MM.1S (cell line): ENCODE data around the gene PLEKHM3.

Source experiments
- DNase-seq: peaks from one replicate; pipeline ENCODE4 v3.0.0-alpha.2; 2015
- H2AFZ ChIP-seq: fragments of 300-600 bp; sonication (generic); 2 replicates; pipeline ENCODE4 v1.6.0; 2016; ENCODE audit warnings: antibody characterized with exemption, low read length
- H3F3A ChIP-seq: fragments of 300-600 bp; sonication (generic); 2 replicates; pipeline ENCODE4 v1.6.1; 2016; ENCODE audit warnings: mild to moderate bottlenecking, antibody characterized with exemption, low read length, moderate library complexity, mixed read lengths; ENCODE audit not compliant: insufficient read depth
- H3K27ac ChIP-seq: fragments of 300-600 bp; sonication (generic); 2 replicates; pipeline ENCODE4 v1.5.1; 2016; ENCODE audit warnings: mild to moderate bottlenecking, low read length
- H3K27me3 ChIP-seq: fragments of 300-600 bp; sonication (generic); replicated peaks from 2 replicates; pipeline ENCODE4 v1.6.0; 2016; ENCODE audit warnings: low read length; ENCODE audit not compliant: insufficient read depth
- H3K36me3 ChIP-seq: fragments of 300-600 bp; sonication (generic); replicated peaks from 2 replicates; pipeline ENCODE4 v1.6.1; 2016; ENCODE audit warnings: mild to moderate bottlenecking, low read length, mixed read lengths; ENCODE audit not compliant: insufficient read depth
- H3K4me1 ChIP-seq: fragments of 300-600 bp; sonication (generic); 2 replicates; pipeline ENCODE4 v1.6.1; 2016; ENCODE audit warnings: low read length, mixed read lengths
- H3K4me2 ChIP-seq: fragments of 300-600 bp; sonication (generic); 2 replicates; pipeline ENCODE4 v1.6.0; 2016; ENCODE audit warnings: low read depth, low read length
- H3K4me3 ChIP-seq: fragments of 300-600 bp; sonication (generic); 2 replicates; pipeline ENCODE4 v1.5.1; 2016; ENCODE audit warnings: low read length, mixed read lengths
- H3K79me2 ChIP-seq: fragments of 300-600 bp; sonication (generic); 2 replicates; pipeline ENCODE4 v1.6.1; 2016; ENCODE audit warnings: mixed run types, low read length, mixed read lengths
- H3K9ac ChIP-seq: fragments of 300-600 bp; sonication (generic); 2 replicates; pipeline ENCODE4 v1.6.1; 2016; ENCODE audit warnings: low read length, mixed read lengths
- H3K9me2 ChIP-seq: fragments of 300-600 bp; sonication (generic); replicated peaks from 2 replicates; pipeline ENCODE4 v1.6.1; 2016; ENCODE audit warnings: mild to moderate bottlenecking, low read length, mixed read lengths; ENCODE audit not compliant: insufficient read depth
- H3K9me3 ChIP-seq: fragments of 300-600 bp; sonication (generic); replicated peaks from 2 replicates; pipeline ENCODE4 v1.6.1; 2016; ENCODE audit warnings: mild to moderate bottlenecking, low read length, mixed read lengths; ENCODE audit not compliant: insufficient read depth
- H4K20me1 ChIP-seq: fragments of 300-600 bp; sonication (generic); 2 replicates; pipeline ENCODE4 v1.6.1; 2016; ENCODE audit warnings: mild to moderate bottlenecking, low read length, moderate library complexity, mixed read lengths; ENCODE audit not compliant: insufficient read depth
- CTCF ChIP-seq: fragments of 300-600 bp; sonication (generic); IDR thresholded peaks from 2 replicates; pipeline ENCODE4 v1.5.1; 2016; ENCODE audit warnings: antibody characterized with exemption, low read length, mixed read lengths
- EZH2 ChIP-seq: fragments of 300-600 bp; sonication (generic); optimal IDR thresholded peaks from 2 replicates; pipeline ENCODE3; 2017; ENCODE audit warnings: low read depth, mild to moderate bottlenecking, antibody characterized with exemption, low read length, mixed read lengths
- EZH2phosphoT487 ChIP-seq: fragments of 300-600 bp; sonication (generic); IDR thresholded peaks from 2 replicates; pipeline ENCODE4 v1.6.1; 2018; ENCODE audit warnings: antibody characterized with exemption, low read length

Gene PLEKHM3

GRCh38 chr2:207782238-207783030 is 242.9 kb downstream of the PLEKHM3 start:
- no peaks in the 10 kb centered on the region for H3K27me3 ChIP-seq
- no peak for TF ChIP-seq EZH2
- TF ChIP-seq EZH2phosphoT487, result no peak
- no peak for TF ChIP-seq CTCF
- DNase-seq, result no peak
- no peaks in the 10 kb centered on the region for H4K20me1 ChIP-seq
- no peak overlapping the region for H3K4me2 ChIP-seq
- no peaks in the 10 kb centered on the region for H3K9me2 ChIP-seq
- no peak overlapping the region for H3K9ac ChIP-seq
- no peaks in the 10 kb centered on the region for H3F3A ChIP-seq
- H3K9me3 ChIP-seq, result no peaks in the 10 kb centered on the region
- no peaks in the 10 kb centered on the region for H3K36me3 ChIP-seq
- no peaks in the 10 kb centered on the region for H3K4me1 ChIP-seq
- H3K4me3 ChIP-seq, result no peak overlapping the region
- H2AFZ ChIP-seq, result no peak overlapping the region
- H3K27ac ChIP-seq, result no peak overlapping the region
- no peaks in the 10 kb centered on the region for H3K79me2 ChIP-seq

- Histone ChIP-seq H3K4me2 (no peak overlapping the region), H2AFZ (no peak overlapping the region), H3K27me3 (no peaks in the 10 kb centered on the region), H3K27ac (no peak overlapping the region), H3K9me2 (no peaks in the 10 kb centered on the region), H3F3A (no peaks in the 10 kb centered on the region), H3K9ac (no peak overlapping the region), H3K4me1 (no peaks in the 10 kb centered on the region), H3K79me2 (no peaks in the 10 kb centered on the region), H4K20me1 (no peaks in the 10 kb centered on the region), H3K4me3 (no peak overlapping the region), H3K9me3 (no peaks in the 10 kb centered on the region), H3K36me3 (no peaks in the 10 kb centered on the region)
- TF ChIP-seq CTCF, result no peak
- no peak for TF ChIP-seq EZH2phosphoT487
- TF ChIP-seq EZH2, result no peak
- no peak for DNase-seq
Measured at GRCh38 chr2:207779523-207779922, 245.8 kb downstream of the PLEKHM3 start.

DNA sequence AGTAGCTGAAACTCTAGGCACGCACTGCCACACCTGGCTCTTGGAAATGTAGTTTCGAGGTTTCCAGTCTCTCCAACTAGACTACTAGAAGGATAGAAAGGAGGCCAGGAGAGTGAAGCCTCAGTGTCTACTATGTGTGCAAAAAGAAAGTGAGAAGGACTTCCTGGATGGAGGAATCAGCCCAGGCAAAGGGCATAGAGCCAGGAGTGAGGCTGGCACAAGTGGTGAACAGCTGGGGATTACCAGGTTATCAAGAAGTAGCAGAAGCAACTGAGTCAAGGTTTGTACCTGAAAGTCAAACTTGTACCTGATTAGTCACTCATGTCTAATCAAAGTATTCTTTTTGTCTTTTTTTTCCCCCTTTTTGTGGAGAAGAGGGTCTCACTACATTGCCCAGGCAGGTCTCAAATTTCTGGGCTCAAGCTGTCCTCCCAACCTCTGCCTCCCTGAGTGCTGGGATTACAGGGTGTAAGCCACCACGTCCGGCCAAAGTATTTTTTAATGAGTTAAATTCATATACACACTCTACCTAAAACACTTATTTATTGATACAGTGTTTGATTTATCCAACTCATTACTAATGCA is 246.9 kb downstream of the PLEKHM3 start:
- no peaks in the 10 kb centered on the region for H3K27me3 ChIP-seq
- no peak overlapping the region for H3K4me2 ChIP-seq
- H3F3A ChIP-seq, result no peaks in the 10 kb centered on the region
- no peak overlapping the region for H3K27ac ChIP-seq
- H4K20me1 ChIP-seq, result no peaks in the 10 kb centered on the region
- H3K9me3 ChIP-seq, result no peaks in the 10 kb centered on the region
- TF ChIP-seq EZH2phosphoT487 (no peak), CTCF (no peak), EZH2 (no peak)
- H3K79me2 ChIP-seq, result no peaks in the 10 kb centered on the region
- no peaks in the 10 kb centered on the region for H3K4me1 ChIP-seq
- no peak overlapping the region for H2AFZ ChIP-seq
- DNase-seq, result no peak
- H3K4me3 ChIP-seq, result no peak overlapping the region
- H3K9ac ChIP-seq, result no peak overlapping the region
- no peaks in the 10 kb centered on the region for H3K9me2 ChIP-seq
- no peaks in the 10 kb centered on the region for H3K36me3 ChIP-seq
